GM18858 (cell line): Measurements from ENCODE around the gene H2AZ2.
"Not testable (repeated sequence)": the region's sequence is repeated elsewhere in the genome, so short reads cannot be mapped to it uniquely, and the experiment has no call there.

Experiments
- ATAC-seq: cut with Tn5 transposase; IDR thresholded peaks from one replicate; pipeline ENCODE4 v1.9.1; 2021; ENCODE audit not compliant: unreplicated experiment

Gene H2AZ2

DNA sequence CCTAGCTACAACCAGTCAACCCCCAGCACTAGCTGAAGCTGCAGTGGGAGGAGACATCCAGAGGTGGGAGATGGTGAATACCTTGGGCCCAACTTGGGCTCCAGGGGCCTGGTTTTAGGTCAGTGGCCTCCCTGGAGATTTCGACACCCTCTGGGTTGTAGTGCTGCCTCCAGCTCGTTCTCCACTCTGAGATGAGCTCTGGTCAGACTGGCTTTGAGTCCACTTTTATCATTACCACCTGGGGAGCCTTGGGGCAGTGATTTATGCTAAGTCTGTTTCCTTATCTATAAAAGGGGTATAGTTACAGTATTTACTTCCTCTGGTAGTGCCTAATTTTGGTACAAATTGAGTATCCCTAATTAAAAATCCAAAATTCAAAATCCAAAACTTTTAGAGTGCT lies 28.6 kb downstream of the H2AZ2 start:
- no peak for ATAC-seq

DNA sequence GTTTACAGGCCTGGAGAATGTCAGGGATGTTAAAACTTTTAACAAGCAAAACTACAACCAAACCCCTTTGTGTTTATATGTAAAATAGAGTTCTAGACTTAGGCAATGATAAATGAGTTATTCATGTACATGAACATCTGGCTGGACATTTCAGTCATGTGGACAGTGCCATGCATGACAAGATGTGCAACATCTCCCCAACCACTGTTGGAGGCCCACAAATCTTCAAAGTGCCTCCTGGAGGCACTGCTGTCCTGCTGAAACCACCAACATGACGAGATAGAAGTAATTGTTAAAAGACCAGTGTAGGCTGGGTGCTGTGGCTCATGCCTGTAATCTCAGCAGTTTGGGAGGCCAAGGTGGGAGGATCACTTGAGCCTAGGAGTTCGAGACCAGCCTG lies 33.0 kb downstream of the H2AZ2 start:
- ATAC-seq, result no peak

DNA sequence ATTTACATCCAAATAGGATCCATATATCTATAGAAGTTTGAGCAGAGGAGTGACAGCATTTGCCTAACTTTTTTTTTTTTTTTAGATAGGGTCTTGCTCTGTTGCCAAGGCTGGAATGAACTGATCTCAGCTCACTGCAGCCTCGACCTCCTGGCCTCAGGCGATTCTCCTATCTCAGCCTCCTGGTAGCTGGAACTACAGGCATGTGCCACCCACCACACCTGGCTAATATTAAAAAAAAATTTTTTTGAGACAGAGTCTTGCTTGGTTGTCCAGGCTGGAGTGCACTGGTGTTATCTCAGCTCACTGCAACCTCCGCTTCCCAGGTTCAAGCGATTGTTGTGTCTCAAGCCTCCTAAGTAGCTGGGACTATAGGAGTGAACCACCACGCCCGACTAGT lies 36.3 kb downstream of the H2AZ2 start:
- no peak for ATAC-seq

DNA sequence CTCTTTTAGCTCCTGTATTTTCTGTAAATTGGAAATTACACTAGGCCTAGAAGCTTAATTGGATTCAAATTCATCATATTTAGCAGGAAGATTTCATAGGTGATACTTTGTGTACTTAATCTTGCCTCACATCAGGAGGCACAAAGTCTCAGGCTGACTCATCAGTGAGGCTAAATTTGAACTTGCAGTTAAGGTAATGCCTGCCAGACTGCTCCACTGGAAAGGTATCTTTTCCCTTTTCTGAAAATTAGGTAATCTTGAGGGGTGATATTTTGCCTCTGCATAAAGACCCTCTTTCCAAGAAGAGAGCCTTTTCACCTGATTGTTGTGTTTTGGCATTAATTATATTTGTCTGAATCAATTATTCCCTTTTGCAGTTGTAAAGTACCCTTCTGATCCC lies 36.8 kb downstream of the H2AZ2 start:
- no peak for ATAC-seq

DNA sequence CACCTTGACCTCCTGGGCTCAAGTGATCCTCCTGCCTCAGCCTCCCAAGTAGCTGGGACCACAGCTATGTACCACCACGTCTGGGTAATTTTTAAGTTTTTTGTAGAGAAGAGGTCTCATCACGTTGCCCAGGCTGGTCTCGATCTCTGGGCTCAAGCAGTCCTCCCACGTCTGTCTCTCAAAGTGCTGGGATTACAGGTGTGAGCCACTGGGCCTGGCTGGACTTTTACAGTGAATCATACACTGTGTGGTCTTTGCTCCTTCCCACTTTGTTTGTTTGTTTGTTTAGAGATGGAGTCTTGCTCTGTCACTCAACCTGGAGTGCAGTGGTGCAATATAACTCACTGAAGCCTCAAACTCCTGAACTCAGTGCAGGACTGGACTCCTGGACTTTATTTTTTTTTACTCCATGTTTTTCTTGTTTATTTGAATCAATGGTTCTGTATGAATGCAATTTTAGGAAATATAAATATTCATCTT lies 38.9 kb downstream of the H2AZ2 start:
- ATAC-seq, result no peak

DNA sequence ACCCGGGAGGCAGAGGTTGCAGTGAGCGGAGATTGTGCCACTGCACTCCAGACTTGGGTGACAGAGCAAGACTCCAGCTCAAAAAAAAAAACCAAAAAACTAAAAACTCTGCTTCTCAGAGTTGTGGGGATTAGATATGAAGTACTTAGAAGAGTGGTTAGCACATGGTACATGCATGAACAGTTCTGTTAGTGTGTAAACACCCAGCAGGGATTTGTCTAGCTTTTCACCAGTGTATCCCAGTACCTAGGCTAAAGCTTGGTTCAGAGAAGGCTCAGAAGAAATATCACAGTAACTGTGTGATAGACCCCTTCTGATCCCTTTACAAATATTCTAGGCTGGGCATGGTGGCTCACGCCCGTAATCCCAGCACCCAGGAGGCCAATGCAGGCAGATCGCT lies 41.9 kb downstream of the H2AZ2 start:
- ATAC-seq, result no peak

DNA sequence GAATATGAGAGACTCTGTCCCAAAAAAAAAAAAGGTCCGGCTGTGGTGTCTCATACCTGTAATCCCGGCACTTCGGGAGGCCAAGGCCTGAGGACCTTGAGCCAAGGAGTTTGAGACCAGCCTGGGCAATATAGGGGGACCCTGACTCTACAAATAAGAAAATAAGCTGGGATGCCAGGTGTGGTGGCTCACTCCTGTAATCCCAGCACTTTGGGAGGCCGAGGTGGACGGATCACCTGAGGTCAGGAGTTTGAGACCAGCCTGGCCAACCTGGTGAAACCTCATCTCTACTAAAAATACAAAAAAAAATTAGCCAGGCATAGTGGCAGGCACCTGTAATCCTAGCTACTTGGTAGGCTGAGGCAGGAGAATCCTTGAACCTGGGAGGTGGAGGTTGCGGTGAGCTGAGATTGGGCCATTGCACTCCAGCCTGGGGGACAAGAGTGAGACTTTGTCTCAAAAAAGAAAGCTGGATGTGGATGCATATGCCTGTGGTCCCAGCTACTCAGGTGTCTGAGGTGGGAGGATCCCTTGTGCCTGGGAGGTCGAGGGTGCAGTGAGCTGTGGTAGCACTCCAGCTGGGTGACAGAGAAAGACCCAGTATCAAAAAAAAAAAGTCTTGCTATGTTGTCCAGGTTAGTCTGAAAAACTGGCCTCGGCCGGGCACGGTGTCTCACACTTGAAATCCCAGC lies 43.9 kb downstream of the H2AZ2 start:
- not testable (repeated sequence) for ATAC-seq

DNA sequence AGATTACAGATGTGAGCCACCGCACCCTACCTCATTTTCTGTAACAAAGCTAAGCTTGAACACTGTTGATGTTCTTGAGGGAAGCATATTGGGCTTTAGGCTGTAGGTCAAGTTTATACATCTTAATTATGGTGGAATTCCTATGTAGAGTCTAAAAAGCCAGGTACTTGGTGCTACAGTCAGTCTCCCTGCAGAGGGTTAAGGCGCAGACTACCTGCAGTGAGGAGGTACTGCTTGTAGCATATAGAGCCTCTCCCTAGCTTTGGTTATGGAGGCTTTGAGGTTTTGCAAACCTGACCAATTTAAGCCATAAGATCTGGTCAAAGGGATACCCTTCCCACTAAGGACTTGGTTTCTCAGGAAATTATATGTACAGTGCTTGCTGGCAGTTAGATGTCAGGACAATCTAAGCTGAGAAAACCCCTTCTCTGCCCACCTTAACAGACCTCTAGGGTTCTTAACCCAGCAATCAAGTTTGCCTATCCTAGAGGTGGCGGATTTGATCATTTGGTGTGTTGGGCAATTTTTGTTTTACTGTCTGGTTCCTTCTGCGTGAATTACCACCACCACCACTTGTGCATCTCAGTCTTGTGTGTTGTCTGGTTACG lies 45.4 kb downstream of the H2AZ2 start:
- no peak for ATAC-seq

DNA sequence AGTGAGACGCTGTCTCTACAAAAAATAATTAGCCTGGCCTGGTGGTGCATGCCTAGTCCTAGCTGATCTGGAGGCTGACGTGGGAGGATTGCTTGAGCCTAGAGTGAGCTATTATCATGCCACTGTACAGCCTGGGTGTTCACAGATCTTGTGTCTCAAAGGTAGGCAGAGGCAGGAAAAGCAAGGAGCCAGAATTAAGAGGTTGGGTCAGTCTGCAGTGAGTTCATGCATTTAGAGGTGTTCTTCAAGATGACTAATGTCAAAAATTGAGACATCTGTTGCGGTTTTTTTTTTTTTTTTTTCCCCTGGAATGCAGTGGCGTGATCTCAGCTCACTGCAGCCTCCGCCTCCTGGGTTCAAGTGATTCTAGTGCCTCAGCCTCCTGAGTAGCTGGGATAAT lies 46.0 kb downstream of the H2AZ2 start:
- ATAC-seq, result no peak

DNA sequence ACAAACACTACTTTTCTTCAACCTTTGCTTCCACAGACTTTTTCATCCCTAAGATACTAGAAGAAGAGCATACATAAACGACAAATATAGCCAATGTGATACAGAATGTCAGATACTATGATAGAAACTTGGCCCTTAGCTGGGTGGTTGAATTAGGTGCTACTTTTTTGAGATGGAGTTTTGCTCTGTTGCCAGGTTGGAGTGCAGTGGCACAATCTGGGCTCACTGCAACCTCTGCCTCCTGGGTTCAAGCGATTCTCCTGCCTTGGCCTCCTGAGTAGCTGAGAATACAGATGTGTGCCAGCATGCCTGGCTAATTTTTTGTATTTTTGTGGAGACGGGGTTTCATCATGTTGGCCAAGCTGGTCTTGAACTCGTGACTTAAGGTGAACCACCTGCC lies 47.9 kb downstream of the H2AZ2 start:
- no peak for ATAC-seq

DNA sequence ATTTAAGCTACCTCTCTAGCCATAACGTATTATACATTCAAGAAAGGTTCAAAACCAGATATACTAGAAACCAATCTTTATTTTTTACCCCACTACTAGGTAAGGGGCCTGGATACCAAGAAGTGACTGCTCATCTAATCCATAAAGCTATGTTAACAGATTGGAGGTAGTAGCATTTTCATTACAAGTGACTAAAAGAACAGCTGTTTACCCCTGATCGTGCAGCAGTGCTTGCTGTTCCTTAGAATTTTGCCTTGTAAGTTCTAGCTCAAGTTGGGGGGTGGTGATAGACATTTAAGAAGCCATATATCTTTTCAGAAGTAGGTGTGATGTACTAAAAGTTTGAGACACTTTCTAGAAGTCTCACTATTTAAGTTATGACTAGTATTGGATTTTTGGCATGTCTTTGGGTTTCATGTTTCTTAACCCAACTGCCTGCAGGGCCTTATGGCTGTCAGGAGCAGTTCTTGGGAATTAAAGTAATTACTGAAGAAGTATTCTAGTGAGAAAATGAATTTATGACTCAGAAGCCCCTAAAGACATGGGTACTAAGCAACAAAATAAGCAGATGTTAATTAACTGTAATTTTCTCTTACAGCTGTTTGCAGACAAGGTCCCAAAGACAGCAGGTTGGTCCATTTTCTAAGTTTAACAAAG lies 49.1 kb downstream of the H2AZ2 start:
- ATAC-seq, result no peak

DNA sequence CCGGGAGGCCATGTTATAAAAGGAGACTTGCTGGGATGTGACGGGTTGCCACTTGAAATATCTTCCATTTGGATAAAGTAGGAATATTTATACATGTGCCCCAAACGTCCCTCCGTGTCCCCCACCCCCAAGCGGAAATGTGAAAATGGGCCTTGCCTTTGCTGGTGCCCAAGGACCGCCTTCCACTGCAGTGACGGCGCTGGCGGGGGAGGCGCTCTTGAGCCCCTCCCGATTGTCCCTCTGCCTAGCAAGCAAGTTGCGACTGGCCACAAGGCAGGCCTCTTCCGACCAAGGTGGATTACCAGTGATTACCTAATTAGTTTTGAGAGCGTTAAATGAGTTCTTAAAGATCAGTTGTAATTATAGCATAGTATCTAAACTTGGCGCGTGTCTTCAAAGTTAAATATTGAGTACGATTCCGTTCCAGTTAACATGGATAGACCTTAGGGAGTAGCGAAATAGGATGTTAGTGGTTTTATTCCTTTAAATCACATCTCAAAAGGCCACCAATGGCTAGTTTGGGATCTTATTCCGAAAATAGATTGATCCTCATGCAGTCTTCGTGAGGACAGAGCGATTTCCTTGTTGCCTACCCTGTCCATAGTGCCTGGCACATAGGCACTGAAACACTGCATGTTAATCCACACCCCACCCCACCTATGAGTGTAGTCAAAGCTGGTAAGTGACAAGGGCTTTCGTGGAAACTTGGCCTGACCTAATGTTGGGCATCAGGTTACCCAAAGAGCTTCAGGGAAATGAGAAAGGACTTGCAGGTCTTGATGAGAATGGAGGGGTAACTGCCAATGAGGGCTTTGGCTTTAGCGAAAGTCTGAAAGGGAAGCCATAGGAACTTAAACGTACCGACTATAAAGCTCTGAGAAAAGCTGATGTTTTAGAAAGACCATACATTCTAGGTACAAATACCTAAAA lies 50.3 kb downstream of the H2AZ2 start:
- ATAC-seq, result peak; percentile 34

DNA sequence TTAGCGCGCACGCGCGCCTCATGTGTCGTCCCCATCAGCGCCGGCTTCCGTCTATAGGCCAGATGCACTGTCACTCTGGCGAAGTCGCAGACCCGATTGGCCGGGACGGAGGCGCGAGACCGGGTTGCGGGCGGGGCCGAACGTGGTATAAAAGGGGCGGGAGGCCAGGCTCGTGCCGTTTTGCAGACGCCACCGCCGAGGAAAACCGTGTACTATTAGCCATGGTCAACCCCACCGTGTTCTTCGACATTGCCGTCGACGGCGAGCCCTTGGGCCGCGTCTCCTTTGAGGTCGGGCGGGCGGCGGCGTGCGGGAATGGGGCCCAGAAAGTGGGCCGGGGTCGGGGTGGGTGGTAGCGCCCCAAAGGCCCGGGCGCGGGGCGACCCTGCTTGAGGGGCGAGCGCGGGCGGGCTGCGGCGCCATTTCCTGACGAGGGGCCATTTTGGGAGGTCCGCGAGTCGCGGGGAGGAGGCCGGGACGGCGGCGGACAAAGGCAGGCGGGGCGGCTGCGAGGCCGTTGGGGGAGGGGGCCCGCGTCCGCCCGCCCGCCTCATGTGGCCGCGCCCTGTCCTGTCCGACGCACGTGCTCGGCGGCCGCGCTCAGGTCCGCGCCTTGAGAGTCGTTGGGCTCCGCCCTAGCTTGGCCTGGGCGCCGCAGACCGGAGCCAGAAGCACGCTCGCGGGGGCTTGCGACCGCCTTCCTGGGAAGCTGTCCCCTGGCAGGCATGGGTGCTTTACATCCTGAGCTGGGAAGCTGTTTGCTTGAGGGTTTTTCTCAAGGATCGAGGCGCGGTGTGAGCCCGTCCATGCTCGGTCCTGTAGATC lies 51.2 kb downstream of the H2AZ2 start, which contains the start of gene PPIA:
TSS of gene PPIA (plus strand) at position 178 of the 825 bp plus-strand sequence. CDS start at position 222, 44 bp downstream.
- peak; percentile 77 for ATAC-seq

DNA sequence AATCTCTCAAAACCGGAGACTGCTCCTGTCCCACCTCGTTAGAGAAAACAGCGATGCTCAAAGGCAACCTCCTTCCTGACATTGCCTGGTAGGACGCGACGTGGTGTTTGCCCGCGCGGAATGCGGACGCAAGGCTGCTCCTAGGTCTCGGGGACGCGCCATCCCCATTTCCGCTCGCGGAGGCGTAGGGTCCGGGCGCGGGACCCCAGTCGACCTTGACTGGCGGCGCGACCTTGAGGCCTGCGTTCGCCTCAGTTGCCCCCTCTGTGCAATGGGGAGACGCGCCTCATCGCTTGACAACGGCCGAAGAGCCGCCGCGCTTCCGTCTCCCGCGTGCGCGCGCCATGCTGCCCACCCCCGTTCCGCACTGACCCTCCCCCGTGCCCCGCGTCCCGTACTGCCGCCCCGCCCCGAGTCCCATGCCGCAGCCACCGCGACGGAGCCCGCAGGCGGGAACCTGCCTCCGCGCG lies 51.8 kb downstream of the H2AZ2 start:
- ATAC-seq, result peak; percentile 14

DNA sequence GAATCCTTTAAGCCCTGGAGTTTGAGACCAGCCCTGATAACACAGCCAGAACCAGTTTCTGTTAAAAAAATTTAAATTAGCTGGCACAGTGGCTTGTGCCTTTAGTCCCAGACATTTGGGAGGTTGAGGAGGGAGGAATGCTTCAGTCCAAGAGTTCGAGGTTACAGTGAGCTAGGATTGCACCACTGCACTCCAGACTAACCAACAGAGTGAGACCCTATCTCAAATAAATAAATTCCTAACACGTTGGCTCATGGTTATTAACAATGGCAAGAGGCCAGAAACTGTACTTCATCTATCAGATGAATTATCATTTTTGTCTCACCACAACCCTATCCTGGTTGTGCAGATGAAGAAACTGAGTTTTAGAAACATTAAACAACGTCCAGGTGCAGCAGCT lies 53.6 kb downstream of the H2AZ2 start:
- ATAC-seq, result no peak

DNA sequence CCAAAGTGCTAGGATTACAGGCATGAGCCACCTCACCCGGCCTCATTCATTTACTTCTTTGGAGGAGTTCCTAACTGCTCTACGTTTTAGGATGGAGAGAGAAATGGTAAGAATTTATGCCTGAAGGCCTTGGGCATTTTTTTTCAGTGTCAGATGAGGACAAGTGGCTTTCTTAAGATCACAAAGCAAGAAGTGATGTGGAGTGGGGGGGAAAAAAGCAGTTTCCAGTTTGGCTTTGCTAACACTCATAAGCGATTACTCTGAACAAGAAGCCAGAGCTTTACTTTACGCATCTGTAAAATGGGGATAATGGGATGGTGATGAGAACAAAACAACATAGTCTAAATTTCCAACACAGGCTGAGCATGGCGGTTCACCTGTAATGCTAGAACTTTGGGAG lies 54.0 kb downstream of the H2AZ2 start:
- no peak for ATAC-seq

DNA sequence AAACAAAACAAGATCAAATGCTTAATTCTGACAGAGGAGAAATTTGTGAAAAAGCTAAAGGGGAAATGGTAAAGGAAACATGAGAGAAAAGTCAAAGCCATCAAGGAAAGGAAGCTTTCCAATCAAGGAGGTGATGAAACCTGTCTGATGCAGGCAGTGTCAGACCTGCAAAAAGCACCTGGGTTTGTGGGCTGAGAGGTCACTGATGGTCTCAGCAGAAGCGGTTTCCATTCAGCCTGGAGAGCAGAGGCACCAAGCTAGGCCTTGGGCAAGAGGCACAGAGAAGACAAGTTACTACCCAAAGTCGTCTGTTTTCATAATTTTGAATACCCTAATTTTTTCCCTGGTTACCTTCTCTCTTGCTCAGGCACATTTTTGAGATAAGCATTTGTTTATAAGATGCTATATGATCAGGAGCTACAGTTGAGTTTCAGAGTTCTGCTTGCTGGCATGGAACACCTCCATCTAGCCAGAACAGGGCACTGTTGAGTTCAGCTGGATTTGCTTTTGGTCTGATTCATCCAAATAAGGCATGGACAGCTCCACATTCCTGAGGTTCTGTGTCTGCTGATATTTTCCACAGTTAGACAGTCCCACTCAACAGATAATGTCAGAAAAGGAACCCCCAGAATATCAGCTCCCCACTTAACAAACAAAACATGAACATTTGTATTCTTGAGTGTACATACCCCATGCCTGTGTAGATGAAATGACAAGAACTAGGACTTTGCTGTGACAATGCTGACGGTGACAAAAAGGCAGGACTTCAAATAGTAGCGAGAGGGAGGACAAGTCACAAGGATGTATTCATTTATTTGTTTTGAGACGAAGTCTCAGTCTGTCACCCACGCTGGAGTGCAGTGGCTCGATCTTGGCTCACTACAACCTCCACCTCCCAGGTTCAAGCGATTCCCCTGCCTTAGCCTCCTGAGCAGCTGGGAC lies 56.3 kb downstream of the H2AZ2 start:
- no peak for ATAC-seq

DNA sequence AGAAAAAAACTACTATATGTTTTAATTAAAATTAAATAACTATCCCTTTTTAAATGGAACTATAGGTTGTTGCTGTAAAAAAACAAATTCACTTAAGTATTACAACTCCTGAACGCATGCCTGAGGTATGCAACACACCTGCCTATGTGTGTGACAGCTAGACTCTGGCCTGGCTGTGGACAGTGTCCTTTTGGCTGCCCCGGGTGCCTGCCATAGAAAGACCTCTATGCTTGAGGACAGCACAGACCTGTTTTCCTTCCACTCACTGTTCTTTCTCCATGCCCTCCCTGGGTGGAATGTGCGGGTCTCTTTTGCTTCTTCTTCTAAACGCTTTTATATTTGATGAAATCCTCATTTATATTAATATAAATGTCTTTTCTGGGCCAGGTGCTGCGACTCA lies 57.9 kb downstream of the H2AZ2 start:
- ATAC-seq, result no peak

DNA sequence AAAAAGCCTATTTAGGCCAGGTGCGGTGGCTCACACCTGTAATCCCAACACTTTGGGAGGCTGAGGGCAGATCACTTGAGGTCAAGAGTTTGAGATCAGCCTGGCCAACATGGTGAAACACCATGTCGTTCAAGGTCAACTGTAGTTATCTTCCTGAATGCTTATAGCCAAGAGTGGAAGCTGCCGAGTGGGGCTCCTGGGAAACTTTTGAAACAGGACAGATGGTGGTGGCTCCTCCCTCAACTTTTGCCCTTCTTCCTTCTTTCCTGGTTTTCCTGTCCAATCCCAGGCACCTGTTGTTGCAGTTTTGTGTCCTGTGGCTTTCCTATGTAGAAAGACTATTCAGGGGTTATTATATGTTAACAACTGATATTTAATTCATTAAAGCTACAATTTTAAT lies 60.1 kb downstream of the H2AZ2 start:
- no peak for ATAC-seq
